Body of pancreas (tissue), 4 donors: ENCODE data around the gene DMBX1.

Experiments
- POLR2A ChIP-seq, 3 donors: fragments of 450-650 bp; IDR thresholded peaks; one replicate each; pipeline ENCODE4 v1.6.1; 2016; ENCODE audit warnings: antibody characterized with exemption in 3 of 3, mild to moderate bottlenecking in 2 of 3
- TF ChIP-seq, protein P1 (sequence below), 7 experiments: fragments of 450-650 bp in 4 of 7; fragments of 200-600 bp in 3 of 7; sonication (generic) in 3 of 7; IDR thresholded peaks; one replicate each; pipeline ENCODE4 v1.5.1; 2016 to 2019; ENCODE audit warnings: antibody characterized with exemption in 7 of 7

- TF ChIP-seq, protein P1, sequence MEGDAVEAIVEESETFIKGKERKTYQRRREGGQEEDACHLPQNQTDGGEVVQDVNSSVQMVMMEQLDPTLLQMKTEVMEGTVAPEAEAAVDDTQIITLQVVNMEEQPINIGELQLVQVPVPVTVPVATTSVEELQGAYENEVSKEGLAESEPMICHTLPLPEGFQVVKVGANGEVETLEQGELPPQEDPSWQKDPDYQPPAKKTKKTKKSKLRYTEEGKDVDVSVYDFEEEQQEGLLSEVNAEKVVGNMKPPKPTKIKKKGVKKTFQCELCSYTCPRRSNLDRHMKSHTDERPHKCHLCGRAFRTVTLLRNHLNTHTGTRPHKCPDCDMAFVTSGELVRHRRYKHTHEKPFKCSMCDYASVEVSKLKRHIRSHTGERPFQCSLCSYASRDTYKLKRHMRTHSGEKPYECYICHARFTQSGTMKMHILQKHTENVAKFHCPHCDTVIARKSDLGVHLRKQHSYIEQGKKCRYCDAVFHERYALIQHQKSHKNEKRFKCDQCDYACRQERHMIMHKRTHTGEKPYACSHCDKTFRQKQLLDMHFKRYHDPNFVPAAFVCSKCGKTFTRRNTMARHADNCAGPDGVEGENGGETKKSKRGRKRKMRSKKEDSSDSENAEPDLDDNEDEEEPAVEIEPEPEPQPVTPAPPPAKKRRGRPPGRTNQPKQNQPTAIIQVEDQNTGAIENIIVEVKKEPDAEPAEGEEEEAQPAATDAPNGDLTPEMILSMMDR (IDR thresholded peaks at IDR 0.05) = no peak
- TF ChIP-seq POLR2A (IDR thresholded peaks at IDR 0.05) = no peak
Measured at GRCh38 chr1:46528297-46528955, 38.8 kb downstream of the DMBX1 start.
